MM.1S (cell line): ENCODE measurements around the gene PEX13.

ENCODE experiments used
- DNase-seq: peaks from one replicate; pipeline ENCODE4 v3.0.0-alpha.2; 2015
- H2AFZ ChIP-seq: fragments of 300-600 bp; sonication (generic); 2 replicates; pipeline ENCODE4 v1.6.0; 2016; ENCODE audit warnings: antibody characterized with exemption, low read length
- H3F3A ChIP-seq: fragments of 300-600 bp; sonication (generic); 2 replicates; pipeline ENCODE4 v1.6.1; 2016; ENCODE audit warnings: mild to moderate bottlenecking, antibody characterized with exemption, low read length, moderate library complexity, mixed read lengths; ENCODE audit not compliant: insufficient read depth
- H3K27ac ChIP-seq: fragments of 300-600 bp; sonication (generic); 2 replicates; pipeline ENCODE4 v1.5.1; 2016; ENCODE audit warnings: mild to moderate bottlenecking, low read length
- H3K27me3 ChIP-seq: fragments of 300-600 bp; sonication (generic); replicated peaks from 2 replicates; pipeline ENCODE4 v1.6.0; 2016; ENCODE audit warnings: low read length; ENCODE audit not compliant: insufficient read depth
- H3K36me3 ChIP-seq: fragments of 300-600 bp; sonication (generic); replicated peaks from 2 replicates; pipeline ENCODE4 v1.6.1; 2016; ENCODE audit warnings: mild to moderate bottlenecking, low read length, mixed read lengths; ENCODE audit not compliant: insufficient read depth
- H3K4me1 ChIP-seq: fragments of 300-600 bp; sonication (generic); 2 replicates; pipeline ENCODE4 v1.6.1; 2016; ENCODE audit warnings: low read length, mixed read lengths
- H3K4me2 ChIP-seq: fragments of 300-600 bp; sonication (generic); 2 replicates; pipeline ENCODE4 v1.6.0; 2016; ENCODE audit warnings: low read depth, low read length
- H3K4me3 ChIP-seq: fragments of 300-600 bp; sonication (generic); 2 replicates; pipeline ENCODE4 v1.5.1; 2016; ENCODE audit warnings: low read length, mixed read lengths
- H3K79me2 ChIP-seq: fragments of 300-600 bp; sonication (generic); 2 replicates; pipeline ENCODE4 v1.6.1; 2016; ENCODE audit warnings: mixed run types, low read length, mixed read lengths
- H3K9ac ChIP-seq: fragments of 300-600 bp; sonication (generic); 2 replicates; pipeline ENCODE4 v1.6.1; 2016; ENCODE audit warnings: low read length, mixed read lengths
- H3K9me2 ChIP-seq: fragments of 300-600 bp; sonication (generic); replicated peaks from 2 replicates; pipeline ENCODE4 v1.6.1; 2016; ENCODE audit warnings: mild to moderate bottlenecking, low read length, mixed read lengths; ENCODE audit not compliant: insufficient read depth
- H3K9me3 ChIP-seq: fragments of 300-600 bp; sonication (generic); replicated peaks from 2 replicates; pipeline ENCODE4 v1.6.1; 2016; ENCODE audit warnings: mild to moderate bottlenecking, low read length, mixed read lengths; ENCODE audit not compliant: insufficient read depth
- H4K20me1 ChIP-seq: fragments of 300-600 bp; sonication (generic); 2 replicates; pipeline ENCODE4 v1.6.1; 2016; ENCODE audit warnings: mild to moderate bottlenecking, low read length, moderate library complexity, mixed read lengths; ENCODE audit not compliant: insufficient read depth
- CTCF ChIP-seq: fragments of 300-600 bp; sonication (generic); IDR thresholded peaks from 2 replicates; pipeline ENCODE4 v1.5.1; 2016; ENCODE audit warnings: antibody characterized with exemption, low read length, mixed read lengths
- EZH2 ChIP-seq: fragments of 300-600 bp; sonication (generic); optimal IDR thresholded peaks from 2 replicates; pipeline ENCODE3; 2017; ENCODE audit warnings: low read depth, mild to moderate bottlenecking, antibody characterized with exemption, low read length, mixed read lengths
- EZH2phosphoT487 ChIP-seq: fragments of 300-600 bp; sonication (generic); IDR thresholded peaks from 2 replicates; pipeline ENCODE4 v1.6.1; 2018; ENCODE audit warnings: antibody characterized with exemption, low read length

PEX13 gene, protein sequence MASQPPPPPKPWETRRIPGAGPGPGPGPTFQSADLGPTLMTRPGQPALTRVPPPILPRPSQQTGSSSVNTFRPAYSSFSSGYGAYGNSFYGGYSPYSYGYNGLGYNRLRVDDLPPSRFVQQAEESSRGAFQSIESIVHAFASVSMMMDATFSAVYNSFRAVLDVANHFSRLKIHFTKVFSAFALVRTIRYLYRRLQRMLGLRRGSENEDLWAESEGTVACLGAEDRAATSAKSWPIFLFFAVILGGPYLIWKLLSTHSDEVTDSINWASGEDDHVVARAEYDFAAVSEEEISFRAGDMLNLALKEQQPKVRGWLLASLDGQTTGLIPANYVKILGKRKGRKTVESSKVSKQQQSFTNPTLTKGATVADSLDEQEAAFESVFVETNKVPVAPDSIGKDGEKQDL

GRCh38 chr2:61017556-61018317 is at the start of gene PEX13, which contains the start of gene PUS10:
PEX13 (plus strand) TSS chr2:61017720; CDS start chr2:61017760, 40 bp downstream.
PUS10 (minus strand) TSS chr2:61018255; CDS start chr2:61011890, 6,365 bp downstream.
- Histone ChIP-seq H3K4me1 (peaks cover 19% of the 10 kb centered on the region), H4K20me1 (no peaks in the 10 kb centered on the region), H3K4me2 (peak within 1 kb of the TSS; percentile 79), H3K27ac (peak within 1 kb of the TSS; percentile 86), H3K9me2 (no peaks in the 10 kb centered on the region), H2AFZ (peak within 1 kb of the TSS; percentile 92), H3K9me3 (no peaks in the 10 kb centered on the region), H3K27me3 (no peaks in the 10 kb centered on the region), H3F3A (peaks cover 22% of the 10 kb centered on the region), H3K36me3 (no peaks in the 10 kb centered on the region), H3K9ac (peak within 1 kb of the TSS; percentile 82), H3K4me3 (peak within 1 kb of the TSS; percentile 82), H3K79me2 (peaks cover 47% of the 10 kb centered on the region)
- TF ChIP-seq EZH2phosphoT487 (no peak), CTCF (no peak)
- peak; percentile 70 for DNase-seq

DNA sequence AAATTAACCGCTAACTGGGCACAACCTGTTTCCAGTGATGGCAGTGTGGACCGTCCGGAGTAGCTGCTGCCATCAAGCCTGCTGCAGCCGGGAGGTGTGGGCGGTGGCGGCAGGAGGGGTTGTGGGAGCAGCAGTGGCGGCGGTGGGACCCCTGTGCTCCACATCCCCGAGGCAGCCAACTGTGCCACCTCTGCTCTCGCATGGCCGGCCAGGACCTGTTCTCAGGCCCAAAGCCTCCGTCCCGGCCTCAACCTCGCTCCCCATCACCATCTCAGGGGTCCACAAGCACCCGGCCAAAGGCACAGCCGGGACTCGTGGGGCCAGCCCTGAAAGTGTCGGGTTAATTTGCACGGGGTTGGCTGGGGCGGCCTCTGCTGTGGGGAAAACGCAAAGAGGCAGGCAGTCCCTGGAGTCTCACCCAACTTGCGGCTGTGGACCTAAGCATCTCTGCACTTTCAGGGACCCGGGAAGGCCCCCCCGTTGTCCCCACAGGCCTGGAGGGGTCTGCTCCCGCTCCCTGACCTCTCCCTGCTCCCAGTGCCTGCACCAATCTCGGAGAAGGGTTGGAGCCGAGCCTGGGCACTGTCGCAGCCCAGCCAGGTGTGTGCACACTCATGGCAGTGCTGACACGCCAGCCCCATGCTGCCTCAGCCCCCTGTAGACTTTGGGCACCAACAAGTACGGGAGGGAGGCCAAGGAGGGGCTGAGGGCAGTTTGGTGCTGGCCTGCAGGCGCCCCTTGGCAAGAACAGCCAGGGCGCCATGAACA is 44.4 kb upstream of the PEX13 start:
- Histone ChIP-seq H4K20me1 (no peaks in the 10 kb centered on the region), H3K4me1 (no peaks in the 10 kb centered on the region), H3F3A (0 out of 2 replicates have a peak, but pooled peaks cover 3% of the 10 kb centered on the region), H3K79me2 (no peaks in the 10 kb centered on the region), H3K27me3 (peaks cover 15% of the 10 kb centered on the region), H3K9ac (no peak overlapping the region), H3K27ac (no peak overlapping the region), H2AFZ (no peak overlapping the region), H3K9me3 (no peaks in the 10 kb centered on the region), H3K9me2 (no peaks in the 10 kb centered on the region), H3K36me3 (no peaks in the 10 kb centered on the region), H3K4me2 (no peak overlapping the region), H3K4me3 (no peak overlapping the region)
- no peak for DNase-seq
- TF ChIP-seq CTCF (no peak), EZH2 (no peak), EZH2phosphoT487 (no peak)

DNA sequence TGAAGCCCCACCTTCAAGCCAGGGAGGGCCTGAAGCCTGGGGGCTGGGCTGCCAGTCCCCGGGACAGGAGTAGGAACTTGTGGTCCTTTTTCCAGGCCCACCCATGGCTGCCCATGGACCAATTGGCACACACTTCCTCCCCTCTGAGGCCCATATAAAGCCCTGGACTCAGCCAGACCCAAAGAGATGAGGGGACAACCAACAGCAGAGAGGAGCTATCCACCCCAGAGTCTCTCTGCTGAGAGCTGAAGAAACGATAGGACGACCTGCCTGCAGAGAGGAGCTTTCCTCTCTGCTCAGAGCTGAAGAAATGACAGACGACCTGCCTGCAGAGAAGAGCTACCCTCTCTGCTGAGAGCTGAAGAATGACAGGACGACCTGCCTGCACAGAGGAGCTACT is 43.8 kb upstream of the PEX13 start:
- TF ChIP-seq EZH2 (no peak), EZH2phosphoT487 (no peak), CTCF (no peak)
- no peaks in the 10 kb centered on the region for H3K4me1 ChIP-seq
- no peak overlapping the region for H3K9ac ChIP-seq
- DNase-seq, result no peak
- no peak overlapping the region for H3K4me3 ChIP-seq
- no peak overlapping the region for H3K27ac ChIP-seq
- no peaks in the 10 kb centered on the region for H4K20me1 ChIP-seq
- H3K4me2 ChIP-seq, result no peak overlapping the region
- H3K27me3 ChIP-seq, result peaks cover 9% of the 10 kb centered on the region; the same call in 1 of the 2 replicates
- H3K79me2 ChIP-seq, result no peaks in the 10 kb centered on the region
- H2AFZ ChIP-seq, result no peak overlapping the region
- no peaks in the 10 kb centered on the region for H3K9me3 ChIP-seq
- no peaks in the 10 kb centered on the region for H3K36me3 ChIP-seq
- no peaks in the 10 kb centered on the region for H3K9me2 ChIP-seq
- H3F3A ChIP-seq, result 0 out of 2 replicates have a peak, but pooled peaks cover 3% of the 10 kb centered on the region
